Gastroesophageal sphincter (tissue), 4 donors: Measurements from ENCODE around the gene KIF5C. TPM values are rescaled to one million over a fixed set of nuclear protein-coding genes. Genes with fewer than 3 reads are reported as not detected.

Source experiments
- ATAC-seq: fragments of 150-250 bp; one replicate; pipeline ENCODE4 v1.9.1; 2016; ENCODE audit warnings: mild to moderate bottlenecking, moderate library complexity
- H3K27ac ChIP-seq, 4 donors: fragments of 200-600 bp; sonication (generic) in 3 of 4; 1 replicate in 3 of 4; 2 replicates in 1 of 4; pipeline ENCODE4 v1.5.1; 2016 to 2019
- H3K27me3 ChIP-seq: fragments of 200-600 bp; sonication (generic); one replicate; pipeline ENCODE4 v1.5.1; 2019
- H3K36me3 ChIP-seq, 2 donors: fragments of 200-600 bp; sonication (generic); one replicate each; pipeline ENCODE4 v1.5.1; 2019; ENCODE audit warnings: control low read depth in 1 of 2
- H3K4me1 ChIP-seq, 3 donors: fragments of 200-600 bp; sonication (generic); 1 replicate in 2 of 3; 2 replicates in 1 of 3; pipeline ENCODE4 v1.5.1; 2016 to 2019; ENCODE audit warnings: control low read depth in 2 of 3
- H3K4me3 ChIP-seq, 2 donors: fragments of 200-600 bp; sonication (generic); one replicate each; pipeline ENCODE4 v1.5.1; 2019; ENCODE audit warnings: mild to moderate bottlenecking in 1 of 2, moderate library complexity in 1 of 2
- H3K9me3 ChIP-seq, 3 donors: fragments of 200-600 bp; sonication (generic); one replicate each; pipeline ENCODE4 v1.5.1; 2017 to 2019; ENCODE audit warnings: control low read depth in 2 of 3
- CTCF ChIP-seq, 4 experiments: fragments of 200-600 bp in 2 of 4; fragments of 450-650 bp in 2 of 4; sonication (generic) in 1 of 4; IDR thresholded peaks; one replicate each; pipeline ENCODE4 v1.5.1; 2017 to 2019; ENCODE audit warnings: antibody characterized with exemption in 4 of 4, mild to moderate bottlenecking in 2 of 4, moderate library complexity in 2 of 4
- EP300 ChIP-seq: sonication (generic); formaldehyde crosslinking; IDR thresholded peaks from one replicate; pipeline ENCODE4 v1.6.1; 2017; ENCODE audit warnings: antibody characterized with exemption, mild to moderate bottlenecking
- POLR2A ChIP-seq, 2 donors: fragments of 450-650 bp; IDR thresholded peaks; one replicate each; pipeline ENCODE4 v1.6.1; 2017; ENCODE audit warnings: antibody characterized with exemption in 2 of 2, mild to moderate bottlenecking in 2 of 2, moderate library complexity in 1 of 2
- POLR2AphosphoS5 ChIP-seq: sonication (generic); formaldehyde crosslinking; IDR thresholded peaks from one replicate; pipeline ENCODE4 v1.6.1; 2017; ENCODE audit warnings: antibody characterized with exemption
- WGBS, 2 donors: methylation state at CpG; one replicate each; pipeline ENCODE4 v1.1.5; 2018; ENCODE audit warnings: low coverage in 1 of 2; 5-methylcytosine and 5-hydroxymethylcytosine counted together
- total RNA-seq, 4 donors: library from RNA; depleted of rRNA; stranded (reverse); fragments of >200 nt; gene quantifications; one replicate each; pipeline ENCODE4 v1.1.0, GENCODE V29; 2016

KIF5C gene
- total RNA-seq, 4 donors from 2014 or later, result 3.3 to 6.6 (median 4.5) TPM

DNA sequence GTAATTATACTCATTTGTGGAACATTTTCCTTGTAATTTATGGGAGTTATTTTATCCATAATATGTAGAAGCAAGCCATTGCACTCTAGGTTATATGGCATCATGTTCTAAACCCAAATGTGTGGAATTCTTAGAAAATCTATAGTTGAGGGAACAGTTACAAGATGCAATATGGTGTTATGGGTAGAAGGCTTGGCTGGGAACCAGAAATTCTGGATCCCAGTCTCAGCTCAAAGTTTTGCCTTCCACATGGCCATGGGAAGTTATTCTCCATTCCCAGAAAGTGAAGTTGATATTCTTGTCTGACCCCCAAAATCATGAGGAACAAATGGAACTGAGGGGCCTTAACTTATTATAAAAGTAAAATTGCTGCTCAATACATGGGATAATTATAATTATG is 38.0 kb downstream of the KIF5C start:
- Histone ChIP-seq H3K27ac (no peak overlapping the region), H3K4me1 (peaks cover 0 to 16% (median 0%) of the 10 kb centered on the region in 3 donors), H3K4me3 (no peak overlapping the region), H3K36me3 (no peaks in the 10 kb centered on the region), H3K9me3 (peaks cover 0 to under 1% (median 0%) of the 10 kb centered on the region in 3 donors), H3K27me3 (no peaks in the 10 kb centered on the region)
- TF ChIP-seq EP300, result no peak
- no peak for ATAC-seq

- no peak overlapping the region for H3K27ac ChIP-seq
- no peak for ATAC-seq
- H3K4me3 ChIP-seq, result no peak overlapping the region
- TF ChIP-seq POLR2A (IDR thresholded peaks at IDR 0.05) (no peak), CTCF (IDR thresholded peaks at IDR 0.05) (no peak), EP300 (no peak), POLR2AphosphoS5 (no peak)
- peaks cover 0 to 4% (median 0%) of the 10 kb centered on the region in 3 donors for H3K9me3 ChIP-seq
- 91 to 94% methylated on average over 5 to 6 of the region's 8 CpGs for WGBS, 2 donors
- H3K4me1 ChIP-seq, result peaks cover 0 to 16% (median 0%) of the 10 kb centered on the region in 3 donors
- H3K27me3 ChIP-seq, result no peaks in the 10 kb centered on the region
- H3K36me3 ChIP-seq, result no peaks in the 10 kb centered on the region
Measured at GRCh38 chr2:148913492-148913891, 38.5 kb downstream of the KIF5C start.

- TF ChIP-seq POLR2A (IDR thresholded peaks at IDR 0.05) (no peak), POLR2AphosphoS5 (no peak), EP300 (no peak), CTCF (IDR thresholded peaks at IDR 0.05) (no peak)
- Histone ChIP-seq H3K9me3 (peaks cover 0 to 13% (median 0%) of the 10 kb centered on the region in 3 donors), H3K27ac (no peak overlapping the region), H3K27me3 (no peaks in the 10 kb centered on the region), H3K4me3 (no peak overlapping the region), H3K4me1 (peaks cover 0 to 16% (median 0%) of the 10 kb centered on the region in 3 donors), H3K36me3 (no peaks in the 10 kb centered on the region)
- 68% methylated on average over 2 of the region's 4 CpGs; no CpG with 5 or more reads in 1 of the 2 donors for WGBS, 2 donors
- ATAC-seq, result no peak
Measured at GRCh38 chr2:148914463-148914862, 39.4 kb downstream of the KIF5C start.

DNA sequence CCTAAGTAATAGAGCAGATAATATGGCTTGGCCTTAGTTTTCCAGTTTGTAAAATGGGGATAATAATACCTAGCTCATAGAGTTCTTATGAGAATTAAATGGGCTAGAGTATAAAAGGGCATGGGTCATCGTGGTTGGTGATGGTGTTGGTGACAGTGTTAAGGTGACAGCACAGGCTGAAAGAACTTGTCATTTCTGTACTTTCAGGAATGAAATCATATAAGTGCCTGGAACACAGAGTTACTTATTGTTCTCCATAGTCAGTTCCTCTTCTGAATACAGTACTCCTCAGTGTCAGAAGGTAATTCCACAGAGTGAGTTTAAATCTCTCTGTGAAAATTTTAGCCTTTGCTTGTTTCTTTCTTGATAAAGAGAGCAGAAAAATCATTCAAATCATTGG is 42.4 kb downstream of the KIF5C start:
- peaks cover 0 to 13% (median 0%) of the 10 kb centered on the region in 3 donors for H3K9me3 ChIP-seq
- no peaks in the 10 kb centered on the region for H3K36me3 ChIP-seq
- no peak for TF ChIP-seq EP300
- TF ChIP-seq CTCF (IDR thresholded peaks at IDR 0.05), result no peak
- TF ChIP-seq POLR2A (IDR thresholded peaks at IDR 0.05), result no peak
- no peak for TF ChIP-seq POLR2AphosphoS5
- ATAC-seq, result no peak
- no peak overlapping the region for H3K4me3 ChIP-seq
- 100% methylated on average over 1 of the region's 1 CpG for WGBS, 2 donors
- H3K4me1 ChIP-seq, result peaks cover 0 to 16% (median 0%) of the 10 kb centered on the region in 3 donors
- H3K27me3 ChIP-seq, result no peaks in the 10 kb centered on the region
- H3K27ac ChIP-seq, result no peak overlapping the region

DNA sequence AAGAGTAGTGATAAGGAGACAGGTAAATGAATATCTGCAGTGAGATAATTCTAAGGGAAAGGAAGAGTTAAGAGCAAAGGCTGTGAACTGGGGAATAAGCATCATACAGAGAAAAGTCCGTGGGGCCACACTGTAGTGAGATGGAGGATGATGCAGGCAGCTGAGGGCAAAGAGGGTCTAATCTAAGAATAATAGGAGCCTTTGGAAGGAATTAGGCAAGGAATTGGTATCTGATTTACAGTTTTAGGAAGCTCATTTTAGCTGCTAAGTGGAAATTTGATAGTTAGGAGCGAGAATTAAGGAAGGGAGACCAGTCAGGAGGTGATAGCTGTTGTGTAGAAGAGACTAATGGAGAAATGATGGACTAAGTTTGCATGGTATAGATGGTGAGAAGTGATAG is 43.5 kb downstream of the KIF5C start:
- Histone ChIP-seq H3K27me3 (no peaks in the 10 kb centered on the region), H3K9me3 (peaks cover 0 to 13% (median 0%) of the 10 kb centered on the region in 3 donors), H3K36me3 (no peaks in the 10 kb centered on the region), H3K4me3 (no peak overlapping the region), H3K27ac (no peak overlapping the region), H3K4me1 (peaks cover 0 to 16% (median 0%) of the 10 kb centered on the region in 3 donors)
- no peak for TF ChIP-seq POLR2A (IDR thresholded peaks at IDR 0.05)
- TF ChIP-seq POLR2AphosphoS5, result no peak
- no peak for TF ChIP-seq CTCF (IDR thresholded peaks at IDR 0.05)
- no peak for TF ChIP-seq EP300
- WGBS, 2 donors, result 73 to 85% methylated on average over 2 of the region's 2 CpGs
- no peak for ATAC-seq
